B cell (primary cell): Measurements from ENCODE around the gene MARS1.

ENCODE experiments used
- EZH2 ChIP-seq: IDR thresholded peaks from 2 replicates; pipeline ENCODE4 v1.6.1; 2012; ENCODE audit warnings: borderline replicate concordance, low read depth, mild to moderate bottlenecking, moderate library complexity, low read length; ENCODE audit not compliant: insufficient read depth, poor library complexity, severe bottlenecking
- TF ChIP-seq, protein P1 (sequence below): fragments of 200-600 bp; IDR thresholded peaks from one replicate; pipeline ENCODE4 v1.8.0; 2022; ENCODE audit warnings: antibody characterized with exemption, mild to moderate bottlenecking

DNA sequence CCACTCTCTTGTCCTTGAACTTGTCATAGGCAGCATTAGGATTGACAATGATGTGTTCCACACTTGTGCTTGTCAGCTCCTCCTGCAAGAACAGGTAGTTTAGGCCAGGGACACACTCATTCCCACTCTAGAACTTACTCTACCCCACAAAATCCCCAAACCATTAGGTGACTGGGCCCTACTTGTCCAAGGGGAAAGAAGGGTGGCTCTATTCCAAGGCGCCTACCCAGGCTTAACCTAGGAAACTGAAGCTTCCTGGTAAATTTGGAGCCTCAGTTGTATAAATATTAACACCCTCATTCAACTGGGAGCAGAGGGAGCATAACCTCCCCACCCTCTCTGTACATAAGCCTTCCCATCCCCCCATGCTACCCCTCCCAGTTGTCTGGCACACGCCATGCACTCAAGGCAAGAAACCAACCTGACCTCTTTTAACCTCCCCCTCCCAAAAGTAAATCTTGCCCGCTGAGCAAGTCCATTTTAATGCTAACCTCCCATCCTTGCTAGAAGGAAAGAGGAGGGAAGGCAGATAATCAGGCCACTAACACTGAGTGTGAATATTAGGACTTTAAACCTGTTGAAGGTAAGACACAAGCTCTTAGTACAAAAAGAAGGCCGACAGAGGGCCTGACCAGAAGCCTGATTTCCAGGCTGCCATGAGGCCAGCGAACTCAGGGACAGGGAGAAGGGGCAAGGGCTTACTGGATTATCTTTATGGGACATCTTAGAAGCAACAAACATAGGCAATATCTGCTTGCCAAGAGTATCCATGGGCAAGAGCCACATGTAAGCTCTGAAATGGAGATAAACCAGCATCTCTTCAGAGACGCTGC is 48.1 kb downstream of the MARS1 start:
- TF ChIP-seq, protein P1, sequence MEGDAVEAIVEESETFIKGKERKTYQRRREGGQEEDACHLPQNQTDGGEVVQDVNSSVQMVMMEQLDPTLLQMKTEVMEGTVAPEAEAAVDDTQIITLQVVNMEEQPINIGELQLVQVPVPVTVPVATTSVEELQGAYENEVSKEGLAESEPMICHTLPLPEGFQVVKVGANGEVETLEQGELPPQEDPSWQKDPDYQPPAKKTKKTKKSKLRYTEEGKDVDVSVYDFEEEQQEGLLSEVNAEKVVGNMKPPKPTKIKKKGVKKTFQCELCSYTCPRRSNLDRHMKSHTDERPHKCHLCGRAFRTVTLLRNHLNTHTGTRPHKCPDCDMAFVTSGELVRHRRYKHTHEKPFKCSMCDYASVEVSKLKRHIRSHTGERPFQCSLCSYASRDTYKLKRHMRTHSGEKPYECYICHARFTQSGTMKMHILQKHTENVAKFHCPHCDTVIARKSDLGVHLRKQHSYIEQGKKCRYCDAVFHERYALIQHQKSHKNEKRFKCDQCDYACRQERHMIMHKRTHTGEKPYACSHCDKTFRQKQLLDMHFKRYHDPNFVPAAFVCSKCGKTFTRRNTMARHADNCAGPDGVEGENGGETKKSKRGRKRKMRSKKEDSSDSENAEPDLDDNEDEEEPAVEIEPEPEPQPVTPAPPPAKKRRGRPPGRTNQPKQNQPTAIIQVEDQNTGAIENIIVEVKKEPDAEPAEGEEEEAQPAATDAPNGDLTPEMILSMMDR = no peak
- TF ChIP-seq EZH2 = no peak
